Endothelial cell (in vitro differentiated cells): ENCODE data around the gene EFTUD2. TPM values are rescaled to one million over a fixed set of nuclear protein-coding genes. Genes with fewer than 3 reads are reported as not detected.

Experiments
- DNase-seq: peaks from one replicate; pipeline ENCODE4 v3.0.0; 2021; ENCODE audit warnings: low spot score
- H3K27ac Mint-ChIP-seq: one replicate; pipeline ENCODE4 v1.8.0; 2021; ENCODE audit warnings: mixed read lengths, inconsistent platforms; ENCODE audit not compliant: unreplicated experiment
- H3K27me3 Mint-ChIP-seq: one replicate; pipeline ENCODE4 v1.8.0; 2021; ENCODE audit warnings: mild to moderate bottlenecking, moderate library complexity, mixed read lengths, inconsistent platforms; ENCODE audit not compliant: unreplicated experiment
- H3K36me3 Mint-ChIP-seq: one replicate; pipeline ENCODE4 v1.8.0; 2021; ENCODE audit warnings: mild to moderate bottlenecking, low read depth, mixed read lengths, inconsistent platforms; ENCODE audit not compliant: unreplicated experiment
- H3K4me1 Mint-ChIP-seq: one replicate; pipeline ENCODE4 v1.8.0; 2021; ENCODE audit warnings: mild to moderate bottlenecking, mixed read lengths, inconsistent platforms; ENCODE audit not compliant: unreplicated experiment
- H3K4me3 Mint-ChIP-seq: one replicate; pipeline ENCODE4 v1.8.0; 2021; ENCODE audit warnings: mild to moderate bottlenecking, mixed read lengths, inconsistent platforms; ENCODE audit not compliant: unreplicated experiment
- H3K9me3 Mint-ChIP-seq: one replicate; pipeline ENCODE4 v1.8.0; 2021; ENCODE audit warnings: mixed read lengths, inconsistent platforms; ENCODE audit not compliant: unreplicated experiment
- CTCF ChIP-seq: fragments of 200-600 bp; sonication (generic); IDR thresholded peaks from one replicate; pipeline ENCODE4 v1.5.0; 2021; ENCODE audit warnings: antibody characterized with exemption; ENCODE audit not compliant: unreplicated experiment
- total RNA-seq: library from RNA; stranded (reverse); fragmentation: NEBNext Ultra II Directional; extraction: Animal tissue kit (Norgen Biotek cat#: 25700); gene quantifications from one replicate; pipeline ENCODE4 v1.2.1, GENCODE V29; 2021; ENCODE audit not compliant: unreplicated experiment

Gene EFTUD2
- total RNA-seq, 1 donor from 2014 or later: 154 TPM

GRCh38 chr17:44850025-44850424 lies 49.2 kb downstream of the EFTUD2 start:
- H3K4me3 Mint-ChIP-seq: no peak overlapping the region
- no peak for TF ChIP-seq CTCF
- H3K36me3 Mint-ChIP-seq: peaks cover 32% of the 10 kb centered on the region
- no peaks in the 10 kb centered on the region for H3K9me3 Mint-ChIP-seq
- H3K27me3 Mint-ChIP-seq: peaks cover 7% of the 10 kb centered on the region
- H3K27ac Mint-ChIP-seq: no peak overlapping the region
- no peaks in the 10 kb centered on the region for H3K4me1 Mint-ChIP-seq
- DNase-seq: no peak

GRCh38 chr17:44848961-44849489 lies 50.2 kb downstream of the EFTUD2 start:
- Mint-ChIP-seq H3K9me3 (no peaks in the 10 kb centered on the region), H3K36me3 (peaks cover 24% of the 10 kb centered on the region), H3K27me3 (peaks cover 7% of the 10 kb centered on the region), H3K27ac (no peak overlapping the region), H3K4me1 (peaks cover 4% of the 10 kb centered on the region), H3K4me3 (no peak overlapping the region)
- no peak for DNase-seq
- TF ChIP-seq CTCF: no peak

DNA sequence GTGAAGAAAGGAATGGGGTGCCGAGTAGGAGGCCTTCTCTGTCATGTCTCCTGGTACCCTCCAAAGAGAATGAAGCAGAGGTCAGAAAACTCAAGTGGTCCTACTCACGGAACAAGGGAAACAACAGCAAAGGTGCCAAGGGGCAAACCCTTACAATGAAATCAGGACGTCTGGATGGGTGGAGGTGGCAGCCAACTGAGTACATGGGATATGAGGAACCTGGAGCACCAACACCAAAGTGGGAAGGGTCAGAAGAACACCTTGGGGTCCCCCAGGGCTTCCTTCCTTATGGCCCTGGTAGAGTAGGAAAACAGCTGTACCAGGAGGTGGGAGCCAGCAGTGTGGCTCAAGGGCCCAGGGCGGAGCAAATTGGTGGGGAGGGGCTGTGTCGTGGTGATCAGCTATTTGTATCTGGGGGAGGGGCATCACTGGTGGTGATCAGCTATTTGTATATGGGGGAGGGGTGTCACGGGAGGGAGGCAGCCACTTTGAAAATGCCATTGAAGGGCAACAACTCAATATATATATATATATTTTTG lies 50.9 kb downstream of the EFTUD2 start:
- H3K4me1 Mint-ChIP-seq: peaks cover 5% of the 10 kb centered on the region
- no peak for DNase-seq
- TF ChIP-seq CTCF: no peak
- no peak overlapping the region for H3K4me3 Mint-ChIP-seq
- no peaks in the 10 kb centered on the region for H3K9me3 Mint-ChIP-seq
- peaks cover 7% of the 10 kb centered on the region for H3K27me3 Mint-ChIP-seq
- peaks cover 18% of the 10 kb centered on the region for H3K36me3 Mint-ChIP-seq
- H3K27ac Mint-ChIP-seq: no peak overlapping the region

DNA sequence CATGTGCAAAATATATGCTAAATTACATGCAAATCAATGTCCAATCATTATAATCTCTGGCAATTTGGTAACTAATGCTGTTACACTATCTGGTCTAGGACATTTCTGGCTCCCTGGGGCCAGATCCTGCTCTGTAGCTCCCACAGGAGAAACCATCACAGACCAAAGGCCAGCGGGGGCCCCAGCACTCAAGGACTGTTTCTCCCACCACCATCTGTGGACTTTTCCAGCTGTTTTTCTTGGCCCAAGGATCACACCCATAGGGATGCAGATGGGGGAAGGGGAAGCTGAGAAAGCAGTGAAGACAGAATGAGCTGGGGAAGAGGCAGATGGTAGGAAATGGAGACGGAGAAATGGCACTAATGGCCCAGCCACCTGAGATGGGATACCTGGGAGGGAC lies 51.7 kb downstream of the EFTUD2 start, which contains the start of gene HIGD1B:
TSS of gene HIGD1B (plus strand) at position 298 of the 400 bp plus-strand sequence. CDS start 270 bp downstream, outside the sequence.
- no peak for DNase-seq
- Mint-ChIP-seq H3K36me3 (peaks cover 17% of the 10 kb centered on the region), H3K27ac (no peak within 1 kb of the TSS), H3K27me3 (peaks cover 10% of the 10 kb centered on the region), H3K4me3 (no peak within 1 kb of the TSS), H3K4me1 (peaks cover 13% of the 10 kb centered on the region), H3K9me3 (no peaks in the 10 kb centered on the region)
- no peak for TF ChIP-seq CTCF

DNA sequence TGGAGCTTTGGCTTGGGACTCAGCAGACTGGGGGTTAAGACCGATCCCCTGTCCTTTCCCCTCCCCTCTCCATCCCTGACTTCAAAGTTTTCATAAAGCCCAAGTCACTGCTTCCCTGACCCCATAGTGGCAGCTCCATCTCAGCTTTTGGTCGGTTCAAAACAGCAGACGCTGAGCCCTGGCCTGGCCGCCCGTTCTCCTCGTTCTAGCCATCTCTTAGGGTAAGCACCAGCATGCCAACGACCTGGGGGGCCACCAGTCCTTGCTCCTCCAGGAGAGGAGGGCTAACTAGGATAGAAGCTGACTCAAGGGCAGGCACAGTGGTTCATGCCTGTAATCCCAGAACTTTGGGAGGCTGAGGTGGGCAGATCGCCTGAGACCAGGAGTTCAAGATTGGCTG lies 53.0 kb downstream of the EFTUD2 start:
- no peak for DNase-seq
- Mint-ChIP-seq H3K27me3 (peaks cover 12% of the 10 kb centered on the region), H3K27ac (no peak overlapping the region), H3K36me3 (peaks cover 9% of the 10 kb centered on the region), H3K4me3 (no peak overlapping the region), H3K9me3 (no peaks in the 10 kb centered on the region), H3K4me1 (peaks cover 15% of the 10 kb centered on the region)
- TF ChIP-seq CTCF: no peak
